Suppressor macrophage treated with lipopolysaccharide for 1 hour (primary cell): ENCODE measurements around the gene MEIOSIN.
"Not testable (repeated sequence)": the region's sequence is repeated elsewhere in the genome, so short reads cannot be mapped to it uniquely, and the experiment has no call there.

Experiments used
- DNase-seq, 3 donors: peaks; one replicate each; pipeline ENCODE4 v3.0.0-alpha.2; 2020 to 2022

The MEIOSIN gene

DNA sequence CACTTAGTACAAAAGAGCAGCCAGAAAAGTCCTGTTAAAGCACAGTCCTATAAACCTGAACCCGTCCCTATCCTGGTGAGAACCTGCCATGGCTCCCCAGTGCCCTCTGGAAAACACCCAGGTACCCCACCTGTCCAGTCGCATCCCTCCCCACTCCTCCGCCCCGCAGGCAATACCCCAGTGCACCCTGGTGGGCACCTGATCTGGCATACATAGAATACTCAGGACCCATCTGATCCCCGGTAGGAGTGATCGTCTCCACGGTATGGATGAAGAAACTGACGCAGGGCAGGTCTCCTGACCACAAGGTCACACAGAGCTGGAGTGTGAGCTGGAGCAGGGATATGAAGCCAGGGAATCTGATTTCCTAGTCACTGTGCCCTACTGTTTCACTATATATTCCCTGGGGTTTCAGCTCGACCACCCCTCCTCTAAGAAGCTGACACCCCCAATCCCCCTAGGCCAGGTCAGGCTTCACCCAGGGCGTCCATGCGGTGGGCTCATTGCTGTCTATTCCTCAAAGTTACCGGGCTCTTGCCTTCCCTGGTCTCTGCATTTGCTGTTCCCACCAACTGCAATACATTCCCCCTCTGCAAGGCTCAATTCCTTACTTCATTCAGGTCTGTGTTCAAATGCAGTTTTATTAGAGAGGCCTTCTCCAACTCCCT, 15.1 kb upstream of the MEIOSIN start:
- DNase-seq, result no peak

GRCh38 chr19:45720065-45720464, 13.2 kb upstream of the MEIOSIN start:
- DNase-seq, result not testable (repeated sequence)

- DNase-seq, result not testable (repeated sequence)
These were observed 4.6 kb upstream of the MEIOSIN start for GRCh38 chr19:45728683-45729082.

DNA sequence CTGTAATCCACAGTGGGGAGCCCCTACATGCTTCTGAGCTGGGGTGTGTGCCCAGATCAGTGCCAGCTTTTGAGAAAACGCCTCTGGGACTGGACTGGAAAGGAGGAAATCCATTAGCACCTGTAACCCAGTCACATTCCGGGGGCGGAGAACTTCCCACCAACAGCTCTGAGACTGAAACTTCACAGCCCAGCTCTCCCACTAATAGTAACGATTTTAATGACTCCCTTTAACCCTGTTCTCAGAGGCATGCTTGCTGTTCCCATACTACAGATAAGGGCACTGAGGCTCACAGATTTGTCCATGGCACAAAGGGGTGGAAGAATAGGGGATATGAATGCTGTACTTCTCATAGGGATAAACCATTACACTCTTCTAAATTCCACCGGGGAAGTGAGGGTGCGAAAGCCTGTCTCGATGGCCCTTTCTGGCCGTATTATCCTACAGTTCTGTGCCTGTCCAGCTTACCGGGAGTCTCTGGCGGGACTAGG, 3.4 kb upstream of the MEIOSIN start:
- DNase-seq, result peak; percentile 31 to 48 (median 41)

- DNase-seq, result peak; percentile 97 to 98 (median 98)
These were observed 2.6 kb upstream of the MEIOSIN start, which contains the start of gene FBXO46 for GRCh38 chr19:45730368-45731288. TSS of gene FBXO46 (minus strand) at chr19:45730896. CDS start at chr19:45713495, 17,401 bp downstream.

GRCh38 chr19:45739498-45740439, 6.5 kb downstream of the MEIOSIN start:
- peak; percentile 55 to 65 (median 56) for DNase-seq

DNA sequence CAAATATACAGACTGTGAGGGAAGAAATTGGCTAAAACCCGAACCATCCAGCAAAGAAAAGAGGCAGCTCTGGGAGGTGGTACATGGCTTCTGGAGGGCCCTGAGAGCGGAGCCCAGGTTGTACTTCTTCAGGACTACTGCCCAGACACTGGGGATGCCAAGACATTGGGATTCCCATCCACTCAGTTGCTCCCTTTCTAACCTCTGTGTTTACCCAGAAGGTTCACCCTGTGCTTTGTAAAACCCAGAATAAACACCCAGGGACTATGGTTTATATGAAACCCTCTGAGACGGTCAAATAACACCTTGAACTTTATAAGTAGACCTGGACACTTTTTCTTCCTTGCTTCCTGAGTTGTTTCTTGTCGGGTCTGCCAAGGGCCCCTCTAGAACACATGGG, 9.7 kb downstream of the MEIOSIN start:
- DNase-seq, result no peak

- DNase-seq, result no peak
These were observed 12.4 kb downstream of the MEIOSIN start for GRCh38 chr19:45745606-45746005.

- DNase-seq, result no peak
These were observed 13.6 kb downstream of the MEIOSIN start for GRCh38 chr19:45746866-45747265.

DNA sequence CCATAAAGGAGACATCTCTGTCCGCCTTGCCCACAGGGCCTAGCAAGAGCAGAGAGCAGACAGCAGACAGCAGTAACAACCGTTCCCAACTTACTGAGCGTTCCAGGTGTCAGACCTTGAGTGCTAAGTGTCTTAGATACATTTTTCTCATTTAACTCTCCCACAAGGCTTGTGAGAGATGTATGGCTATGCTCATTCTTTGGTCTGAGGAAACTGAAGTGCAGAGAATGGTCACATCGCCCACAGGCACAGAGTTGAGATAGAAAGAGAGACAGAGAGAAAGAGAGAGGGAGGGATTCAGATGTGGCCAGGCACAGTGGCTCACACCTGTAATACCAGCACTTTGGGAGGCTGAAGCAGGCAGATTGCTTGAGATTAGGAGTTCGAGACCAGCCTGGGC, 14.3 kb downstream of the MEIOSIN start:
- no peak for DNase-seq

- not testable (repeated sequence) for DNase-seq
These were observed 18.2 kb downstream of the MEIOSIN start for GRCh38 chr19:45751483-45751882.

GRCh38 chr19:45752639-45753038, 19.4 kb downstream of the MEIOSIN start:
- DNase-seq, result peak; percentile 23 to 29 (median 28)

GRCh38 chr19:45753548-45753947, 20.3 kb downstream of the MEIOSIN start:
- no peak for DNase-seq

GRCh38 chr19:45754323-45754722, 21.1 kb downstream of the MEIOSIN start:
- no peak for DNase-seq

- DNase-seq, result no peak
These were observed 24.5 kb downstream of the MEIOSIN start for GRCh38 chr19:45757695-45758094.

DNA sequence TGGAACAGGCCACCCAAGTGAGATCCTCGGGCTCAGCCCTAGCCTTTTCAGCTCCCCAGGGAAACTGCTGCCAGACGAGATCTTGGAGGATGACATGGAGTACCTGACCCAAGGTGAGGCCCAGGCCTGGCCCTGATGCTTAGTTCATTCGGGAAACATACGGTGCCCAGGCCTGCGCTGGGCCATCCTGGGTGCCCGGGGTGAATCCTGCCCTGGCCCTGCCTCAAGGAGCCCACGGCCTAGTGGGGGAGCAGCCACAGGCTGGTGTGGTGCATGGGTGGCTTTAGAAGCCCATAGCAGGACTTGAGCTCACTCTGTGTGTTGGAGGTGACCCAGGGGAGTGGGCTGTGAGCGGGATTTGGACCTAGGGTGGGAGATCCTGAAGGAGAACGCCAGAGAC, 25.7 kb downstream of the MEIOSIN start:
- DNase-seq, result no peak

GRCh38 chr19:45761714-45762113, 28.5 kb downstream of the MEIOSIN start:
- DNase-seq, result no peak

DNA sequence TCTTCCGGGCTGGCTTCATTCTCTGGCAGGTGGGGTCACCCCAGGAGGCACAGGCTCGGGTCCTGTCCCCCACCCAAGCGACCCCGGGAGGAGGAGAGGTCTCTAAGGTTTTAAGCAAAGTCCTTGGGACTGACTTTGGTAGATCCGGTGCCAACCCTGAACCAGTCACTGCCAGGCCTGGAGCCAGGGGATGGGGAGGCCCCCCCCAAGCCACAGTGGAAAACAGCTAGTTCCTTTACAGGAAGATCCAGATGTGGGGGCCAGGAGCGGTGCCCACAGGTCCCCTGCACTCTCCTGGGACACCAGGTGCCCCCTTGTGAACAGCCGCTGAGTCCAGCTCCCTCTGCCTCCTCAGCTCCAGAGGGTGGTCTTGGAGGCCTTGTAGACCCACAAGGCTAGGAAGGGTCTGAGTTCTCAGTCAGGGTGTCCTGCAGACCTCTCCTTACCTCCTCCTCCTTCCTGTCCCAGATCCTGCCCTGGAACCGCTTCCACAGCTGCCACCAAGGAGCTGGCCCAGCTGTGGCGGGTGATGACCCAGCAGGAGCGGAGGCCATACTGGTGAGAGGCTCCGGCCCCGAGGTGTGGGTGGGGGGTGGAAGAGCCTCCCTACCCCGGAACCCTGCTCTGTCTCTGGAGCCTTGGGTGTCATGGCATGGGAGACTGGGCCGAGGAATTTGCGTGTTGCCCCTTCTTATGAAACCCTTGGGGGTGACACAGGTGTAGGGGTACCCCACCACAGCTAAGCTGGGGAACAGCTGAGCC, 29.8 kb downstream of the MEIOSIN start:
- no peak for DNase-seq

DNA sequence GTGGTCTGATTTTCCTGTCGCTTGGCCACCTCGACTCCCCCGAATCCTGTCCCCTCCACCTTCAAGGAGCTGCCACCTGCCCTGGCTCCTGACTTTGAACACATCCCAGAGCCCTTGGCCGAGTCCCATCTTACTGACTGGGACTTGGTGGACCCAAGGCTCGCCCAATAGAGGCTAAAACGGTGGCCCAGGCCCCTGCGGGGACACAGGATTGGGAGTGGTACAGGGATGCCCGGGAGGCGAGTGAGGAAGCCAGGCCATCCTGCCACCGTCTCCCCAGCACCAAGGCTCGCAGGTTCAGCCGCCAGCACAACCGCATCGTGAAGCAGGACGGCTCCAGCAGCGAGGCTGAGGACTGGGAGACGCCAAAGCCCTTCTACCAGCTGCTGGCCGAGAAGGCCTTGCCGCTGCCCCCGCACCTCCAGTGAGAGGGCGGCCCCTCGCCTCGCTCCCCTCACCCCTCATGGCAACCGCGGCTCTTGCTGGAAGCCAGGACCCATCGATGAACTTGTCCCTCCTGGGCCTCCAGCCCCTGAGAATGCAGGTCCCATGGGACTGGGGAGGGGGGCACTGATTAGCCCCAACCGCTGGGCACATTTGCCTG, 30.6 kb downstream of the MEIOSIN start:
- DNase-seq, result no peak

GRCh38 chr19:45764475-45764874, 31.2 kb downstream of the MEIOSIN start:
- DNase-seq, result no peak

DNA sequence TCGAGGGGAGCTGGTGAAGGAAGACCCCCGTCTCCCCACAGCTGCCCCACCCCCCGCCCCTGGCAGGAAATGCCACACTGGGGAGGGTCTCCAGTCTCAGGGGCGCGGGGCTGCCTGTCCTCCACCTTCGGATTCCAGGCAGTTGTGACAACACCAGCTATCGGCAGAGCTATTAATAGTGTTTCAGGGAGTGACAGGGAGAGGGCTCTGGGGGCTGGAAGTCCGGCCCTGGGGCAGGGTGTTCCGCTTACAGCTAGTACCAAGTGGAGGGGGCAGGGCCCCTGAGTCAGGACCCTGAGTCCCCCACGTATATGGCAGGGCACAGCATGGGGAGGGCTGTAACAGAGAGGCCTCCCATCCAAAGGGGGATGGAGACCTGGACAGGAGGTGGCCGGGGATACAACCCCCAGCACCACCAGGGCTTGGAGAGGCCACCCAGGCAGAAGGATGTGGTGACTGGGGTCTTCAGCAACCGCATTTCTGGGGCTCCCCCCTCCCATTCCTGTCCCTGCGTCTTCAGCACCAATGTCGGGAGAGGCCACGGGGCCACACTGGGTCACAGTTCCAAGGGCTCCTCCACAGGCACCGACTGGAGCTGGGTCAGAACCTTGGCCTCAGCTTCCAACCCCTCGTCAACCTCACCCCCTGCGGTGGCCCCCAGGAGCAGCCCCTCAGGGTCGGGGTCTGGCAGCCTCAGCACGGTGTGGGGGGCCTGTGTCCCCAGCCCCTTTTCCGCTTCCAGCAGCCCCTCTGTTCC, 31.9 kb downstream of the MEIOSIN start:
- no peak for DNase-seq
